COR-L47 (cell line): ENCODE measurements around the gene OR5L2.
"Not testable (repeated sequence)": the region's sequence is repeated elsewhere in the genome, so short reads cannot be mapped to it uniquely, and the experiment has no call there.

ENCODE experiments used
- DNase-seq: peaks from one replicate; lab custom pipeline; 2025; lab: John Stamatoyannopoulos, UW

Gene OR5L2

DNA sequence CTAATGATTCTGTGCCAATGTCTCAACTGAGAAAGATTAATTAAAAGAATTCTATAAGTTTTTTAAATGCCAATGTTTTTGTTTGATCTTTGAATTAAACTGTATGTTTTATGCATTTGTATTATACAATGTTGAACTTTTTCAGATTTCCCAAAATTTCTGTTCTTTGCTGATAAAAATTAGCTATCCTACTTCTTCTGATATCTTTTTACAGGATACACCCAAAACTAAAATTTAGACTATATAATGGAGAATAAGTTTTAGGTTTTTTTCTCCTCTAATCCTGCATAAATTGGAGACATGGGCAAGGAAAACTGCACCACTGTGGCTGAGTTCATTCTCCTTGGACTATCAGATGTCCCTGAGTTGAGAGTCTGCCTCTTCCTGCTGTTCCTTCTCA is at the start of gene OR5L2:
Gene OR5L2 (plus strand): TSS at position 301 of the 400 bp plus-strand sequence. CDS start 0 bp downstream, at position 301.
- no peak for DNase-seq

DNA sequence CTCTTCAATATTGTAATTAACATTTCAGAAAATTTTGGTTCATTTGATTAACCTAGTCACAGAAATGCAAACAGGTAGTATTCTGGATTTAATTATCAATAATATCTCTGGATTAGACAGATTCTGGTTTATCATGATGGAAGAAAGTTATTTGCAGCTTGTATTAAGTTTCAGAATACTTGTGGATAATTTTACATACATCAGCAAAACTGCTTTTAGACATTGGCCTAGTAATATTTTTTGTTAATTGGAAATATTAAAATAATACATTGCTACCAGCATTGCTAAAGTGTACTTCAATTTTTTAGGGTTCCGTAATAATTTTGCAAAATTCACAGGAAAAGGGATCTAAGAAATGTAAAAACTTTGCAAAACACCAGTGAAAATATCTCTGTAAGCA is 35.4 kb upstream of the OR5L2 start:
- DNase-seq: no peak

GRCh38 chr11:55793321-55793720 is 33.7 kb upstream of the OR5L2 start:
- DNase-seq: no peak

- no peak for DNase-seq
These were observed 31.8 kb upstream of the OR5L2 start, which contains the start of gene OR5D14 for GRCh38 chr11:55795256-55795655. Gene OR5D14 (plus strand): TSS chr11:55795556. CDS start chr11:55795556, 0 bp downstream.

- no peak for DNase-seq
These were observed 20.8 kb upstream of the OR5L2 start for GRCh38 chr11:55806248-55806647.

GRCh38 chr11:55811067-55811466 is 16.0 kb upstream of the OR5L2 start, which contains the start of gene OR5L1:
Gene OR5L1 (plus strand): TSS chr11:55811367. CDS start chr11:55811467, 100 bp downstream.
- no peak for DNase-seq

DNA sequence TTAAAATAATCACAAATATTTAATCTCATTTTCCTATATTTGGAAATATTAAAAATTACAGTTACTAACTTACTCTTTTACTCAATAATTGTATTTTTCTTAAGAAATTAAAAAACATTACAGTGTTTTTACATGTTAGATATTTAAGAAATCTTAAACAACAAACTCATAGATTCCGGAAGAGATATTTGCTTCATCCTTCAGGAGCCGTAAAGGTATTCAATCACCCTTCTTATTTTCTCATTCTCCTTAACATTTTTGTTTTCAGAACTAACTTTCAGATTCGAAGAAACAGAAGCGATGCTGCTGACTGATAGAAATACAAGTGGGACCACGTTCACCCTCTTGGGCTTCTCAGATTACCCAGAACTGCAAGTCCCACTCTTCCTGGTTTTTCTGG is 7.7 kb upstream of the OR5L2 start, which contains the start of gene OR5D18:
Gene OR5D18 (plus strand): TSS at position 301 of the 400 bp plus-strand sequence. CDS start 0 bp downstream, at position 301.
- no peak for DNase-seq

- DNase-seq: no peak
These were observed 11.4 kb downstream of the OR5L2 start, which contains the start of gene OR5D16 for GRCh38 chr11:55838452-55838851. Gene OR5D16 (plus strand): TSS chr11:55838752. CDS start chr11:55838752, 0 bp downstream.

- DNase-seq: no peak
These were observed 20.4 kb downstream of the OR5L2 start for GRCh38 chr11:55847453-55847852.

GRCh38 chr11:55849037-55849436 is 22.0 kb downstream of the OR5L2 start:
- no peak for DNase-seq

DNA sequence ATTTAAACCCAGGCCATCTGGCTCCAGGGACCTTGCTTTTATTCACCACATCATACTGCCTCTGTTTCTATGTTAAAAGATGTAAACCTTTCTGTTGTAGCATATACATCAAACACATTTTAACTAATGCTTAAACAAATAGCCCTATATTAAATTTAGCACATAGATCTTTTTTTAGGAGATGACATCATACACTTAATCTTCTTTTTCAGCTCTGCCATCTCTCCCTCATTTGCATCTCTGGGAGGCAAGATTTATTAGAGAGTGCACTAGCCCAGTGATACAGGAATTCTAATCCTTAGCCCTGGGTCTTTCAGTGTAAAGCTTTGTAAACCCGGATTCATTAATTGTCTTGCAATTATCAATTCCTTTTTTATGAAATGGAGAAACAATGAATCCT is 25.1 kb downstream of the OR5L2 start:
- DNase-seq: no peak

- no peak for DNase-seq
These were observed 27.7 kb downstream of the OR5L2 start for GRCh38 chr11:55854704-55855103.

- DNase-seq: not testable (repeated sequence)
These were observed 40.3 kb downstream of the OR5L2 start for GRCh38 chr11:55867354-55867753.

GRCh38 chr11:55872731-55873130 is 45.7 kb downstream of the OR5L2 start:
- not testable (repeated sequence) for DNase-seq

- not testable (repeated sequence) for DNase-seq
These were observed 46.1 kb downstream of the OR5L2 start for GRCh38 chr11:55873146-55873545.
